Activated T-helper 9 cell treated with anti-CD3 and anti-CD28 coated beads, Interleukin-2, amount 50 U/mL, for 16 hours (primary cell): Measurements from ENCODE around the gene KCP.

Source experiments
- DNase-seq: peaks from one replicate; pipeline ENCODE4 v3.0.0-alpha.2; 2020; ENCODE audit warnings: low read depth

The KCP gene

GRCh38 chr7:128827971-128828711 is 82.4 kb downstream of the KCP start:
- DNase-seq: no peak

GRCh38 chr7:128827248-128827958 is 83.1 kb downstream of the KCP start:
- DNase-seq: no peak

GRCh38 chr7:128826916-128827247 is 83.6 kb downstream of the KCP start:
- no peak for DNase-seq
